Spinal cord (tissue), 10 donors: ENCODE data around the gene ACSF3. TPM values are rescaled to one million over a fixed set of nuclear protein-coding genes. Genes with fewer than 3 reads are reported as not detected.

ENCODE experiments used
- DNase-seq, 6 donors: peaks; one replicate each; pipeline versions ENCODE4 v3.0.0 to v3.0.0-alpha.2; 2013 to 2015; ENCODE audit warnings: low spot score in 6 of 6, low read depth in 4 of 6
- H3K27ac ChIP-seq: one replicate; pipeline ENCODE4 v1.5.1; 2013; ENCODE audit warnings: low read depth, low read length, control low read depth
- H3K27me3 ChIP-seq: one replicate; pipeline ENCODE4 v1.6.1; 2013; ENCODE audit warnings: low read length; ENCODE audit not compliant: control insufficient read depth, insufficient read depth
- H3K36me3 ChIP-seq: one replicate; pipeline ENCODE4 v1.6.1; 2013; ENCODE audit warnings: low read length; ENCODE audit not compliant: control insufficient read depth, insufficient read depth
- H3K4me1 ChIP-seq: one replicate; pipeline ENCODE4 v1.6.1; 2013; ENCODE audit warnings: low read length; ENCODE audit not compliant: control insufficient read depth, insufficient read depth
- H3K4me3 ChIP-seq: one replicate; pipeline ENCODE4 v1.5.1; 2013; ENCODE audit warnings: low read depth, low read length, control low read depth
- H3K9me3 ChIP-seq: one replicate; pipeline ENCODE4 v1.6.1; 2013; ENCODE audit warnings: low read length; ENCODE audit not compliant: control insufficient read depth, insufficient read depth
- WGBS: methylation state at CpG from one replicate; pipeline ENCODE4 v1.1.5; 2013; ENCODE audit warnings: missing lambda C conversion rate; ENCODE audit not compliant: insufficient coverage; 5-methylcytosine and 5-hydroxymethylcytosine counted together
- polyA plus RNA-seq, 2 donors: library from polyadenylated mRNA; unstranded; fragments of 120-200 nt; gene quantifications; one replicate each; pipeline ENCODE4 v1.2.1, GENCODE V29; 2013; ENCODE audit not compliant: insufficient read length in 2 of 2
- total RNA-seq, 2 donors: library from RNA; depleted of rRNA in 1 of 2; stranded (reverse); fragments of 120-200 nt in 1 of 2; fragments of >200 nt in 1 of 2; gene quantifications; one replicate each; pipeline versions ENCODE4 v1.2.3 to v1.2.4, GENCODE V29; 2013 to 2014
- donor health status: healthy.

The ACSF3 gene
- total and polyA plus RNA-seq, 4 donors: 15.1 to 35.8 (median 29.0) TPM

GRCh38 chr16:89098767-89099430, 5.2 kb downstream of the ACSF3 start:
- peaks cover 75% of the 10 kb centered on the region for H3K36me3 ChIP-seq
- WGBS: 89% methylated on average over 21 of the region's 26 CpGs
- H3K9me3 ChIP-seq: no peaks in the 10 kb centered on the region
- peaks cover 31% of the 10 kb centered on the region for H3K4me1 ChIP-seq
- no peak for DNase-seq
- no peak overlapping the region for H3K4me3 ChIP-seq
- H3K27ac ChIP-seq: no peak overlapping the region
- H3K27me3 ChIP-seq: no peaks in the 10 kb centered on the region

GRCh38 chr16:89099905-89100304, 6.3 kb downstream of the ACSF3 start:
- Histone ChIP-seq H3K9me3 (no peaks in the 10 kb centered on the region), H3K36me3 (peaks cover 85% of the 10 kb centered on the region), H3K4me3 (no peak overlapping the region), H3K27me3 (no peaks in the 10 kb centered on the region), H3K4me1 (peaks cover 23% of the 10 kb centered on the region), H3K27ac (no peak overlapping the region)
- WGBS: 84% methylated on average over 8 of the region's 11 CpGs
- DNase-seq: no peak

GRCh38 chr16:89100601-89101302, 7.1 kb downstream of the ACSF3 start:
- no peaks in the 10 kb centered on the region for H3K9me3 ChIP-seq
- peaks cover 94% of the 10 kb centered on the region for H3K36me3 ChIP-seq
- WGBS: 89% methylated on average over 41 of the region's 42 CpGs
- no peaks in the 10 kb centered on the region for H3K27me3 ChIP-seq
- no peak overlapping the region for H3K27ac ChIP-seq
- H3K4me1 ChIP-seq: peaks cover 14% of the 10 kb centered on the region
- no peak overlapping the region for H3K4me3 ChIP-seq
- no peak for DNase-seq

GRCh38 chr16:89101303-89102040, 7.8 kb downstream of the ACSF3 start:
- DNase-seq: no peak
- Histone ChIP-seq H3K4me3 (no peak overlapping the region), H3K36me3 (peaks cover 94% of the 10 kb centered on the region), H3K4me1 (peaks cover 8% of the 10 kb centered on the region), H3K27ac (no peak overlapping the region), H3K27me3 (no peaks in the 10 kb centered on the region), H3K9me3 (no peaks in the 10 kb centered on the region)
- WGBS: 90% methylated on average over 37 of the region's 37 CpGs

- 93% methylated on average over 14 of the region's 14 CpGs for WGBS
- Histone ChIP-seq H3K27ac (no peak overlapping the region), H3K27me3 (no peaks in the 10 kb centered on the region), H3K4me1 (peaks cover 5% of the 10 kb centered on the region), H3K36me3 (peaks cover 95% of the 10 kb centered on the region), H3K4me3 (no peak overlapping the region), H3K9me3 (no peaks in the 10 kb centered on the region)
- DNase-seq: no peak
Observed at GRCh38 chr16:89102041-89102471, 8.4 kb downstream of the ACSF3 start.

- WGBS: 94% methylated on average over 22 of the region's 27 CpGs
- H3K4me3 ChIP-seq: no peak overlapping the region
- peaks cover 96% of the 10 kb centered on the region for H3K36me3 ChIP-seq
- H3K9me3 ChIP-seq: no peaks in the 10 kb centered on the region
- no peak for DNase-seq
- H3K27me3 ChIP-seq: no peaks in the 10 kb centered on the region
- no peak overlapping the region for H3K27ac ChIP-seq
- H3K4me1 ChIP-seq: peaks cover 5% of the 10 kb centered on the region
Observed at GRCh38 chr16:89102481-89103073, 8.9 kb downstream of the ACSF3 start.

GRCh38 chr16:89103156-89103555, 9.5 kb downstream of the ACSF3 start:
- H3K36me3 ChIP-seq: peaks cover 95% of the 10 kb centered on the region
- H3K27me3 ChIP-seq: no peaks in the 10 kb centered on the region
- peaks cover 4% of the 10 kb centered on the region for H3K4me1 ChIP-seq
- WGBS: 92% methylated on average over 22 of the region's 22 CpGs
- H3K27ac ChIP-seq: no peak overlapping the region
- H3K9me3 ChIP-seq: no peaks in the 10 kb centered on the region
- no peak overlapping the region for H3K4me3 ChIP-seq
- no peak for DNase-seq

GRCh38 chr16:89103781-89104180, 10.1 kb downstream of the ACSF3 start:
- no peak overlapping the region for H3K27ac ChIP-seq
- H3K9me3 ChIP-seq: no peaks in the 10 kb centered on the region
- DNase-seq: no peak
- no peaks in the 10 kb centered on the region for H3K4me1 ChIP-seq
- no peaks in the 10 kb centered on the region for H3K27me3 ChIP-seq
- WGBS: 96% methylated on average over 16 of the region's 16 CpGs
- H3K4me3 ChIP-seq: no peak overlapping the region
- peaks cover 89% of the 10 kb centered on the region for H3K36me3 ChIP-seq

- no peaks in the 10 kb centered on the region for H3K27me3 ChIP-seq
- H3K4me1 ChIP-seq: no peaks in the 10 kb centered on the region
- H3K27ac ChIP-seq: no peak overlapping the region
- H3K9me3 ChIP-seq: no peaks in the 10 kb centered on the region
- DNase-seq: no peak
- peaks cover 86% of the 10 kb centered on the region for H3K36me3 ChIP-seq
- 87% methylated on average over 8 of the region's 10 CpGs for WGBS
- H3K4me3 ChIP-seq: no peak overlapping the region
Observed at GRCh38 chr16:89104303-89104702, 10.7 kb downstream of the ACSF3 start.
